Measurements from ENCODE around the gene TBC1D8. TPM values are rescaled to one million over a fixed set of nuclear protein-coding genes. Genes with fewer than 3 reads are reported as not detected.
"Not testable (repeated sequence)": the region's sequence is repeated elsewhere in the genome, so short reads cannot be mapped to it uniquely, and the experiment has no call there.

Gene TBC1D8
- total RNA-seq, 2 donors from 2014 or later, result 63.8 to 111 TPM

- ATAC-seq (no peak), DNase-seq (no peak)
- H3K9me3 ChIP-seq, result no peaks in the 10 kb centered on the region
- H3K4me1 ChIP-seq, result peaks cover 5% of the 10 kb centered on the region
- intact Hi-C loops (cut with DNase I), result no loop called here
- H3K36me3 ChIP-seq (replicated peaks in 1 of 2; ENCODE audit: insufficient read depth in 1 of 2, low read depth in 2 of 2), result peaks cover 0 to 16% of the 10 kb centered on the region in 2 donors
- H3K4me3 ChIP-seq, result no peak overlapping the region
- no peaks in the 10 kb centered on the region for H3K27me3 ChIP-seq
- TF ChIP-seq CTCF (IDR thresholded peaks at IDR 0.05), result no peak
- no peak for TF ChIP-seq POLR2A (IDR thresholded peaks at IDR 0.05)
- 91 to 94% methylated on average over 5 of the region's 5 CpGs for WGBS, 2 donors
- H3K27ac ChIP-seq, result no peak overlapping the region
Measured at GRCh38 chr2:101057051-101057933, 93.9 kb downstream of the TBC1D8 start.

GRCh38 chr2:101053117-101053516, 98.1 kb downstream of the TBC1D8 start:
- intact Hi-C loops (cut with DNase I), result no loop called here
- no peak for ATAC-seq

GRCh38 chr2:101052147-101052546, 99.0 kb downstream of the TBC1D8 start:
- 86 to 95% methylated on average over 5 of the region's 5 CpGs for WGBS, 2 donors
- TF ChIP-seq CTCF (IDR thresholded peaks at IDR 0.05) (no peak), POLR2A (IDR thresholded peaks at IDR 0.05) (no peak)
- intact Hi-C loops (cut with DNase I), result no loop called here

More at GRCh38 chr2:101053117-101053516, 98.1 kb downstream of the TBC1D8 start:
- WGBS, 2 donors, result 68 to 77% methylated on average over 3 of the region's 3 CpGs
- Histone ChIP-seq H3K27me3 (no peaks in the 10 kb centered on the region), H3K36me3 (replicated peaks in 1 of 2; ENCODE audit: insufficient read depth in 1 of 2, low read depth in 2 of 2) (peaks cover 0 to 20% of the 10 kb centered on the region in 2 donors), H3K4me1 (peaks cover 5% of the 10 kb centered on the region), H3K9me3 (no peaks in the 10 kb centered on the region), H3K27ac (no peak overlapping the region), H3K4me3 (no peak overlapping the region)
- no peak for DNase-seq
- TF ChIP-seq POLR2A (IDR thresholded peaks at IDR 0.05) (no peak), CTCF (IDR thresholded peaks at IDR 0.05) (no peak)

GRCh38 chr2:101050886-101051285, 100.3 kb downstream of the TBC1D8 start:
- ATAC-seq; H3K27me3 ChIP-seq; H3K9me3 ChIP-seq; H3K27ac ChIP-seq; H3K4me3 ChIP-seq; DNase-seq; intact Hi-C loops (cut with DNase I): not testable (repeated sequence)
- WGBS, 2 donors, result 96 to 99% methylated on average over 6 of the region's 6 CpGs
- peaks cover 0 to 14% of the 10 kb centered on the region in 2 donors for H3K36me3 ChIP-seq (replicated peaks in 1 of 2; ENCODE audit: insufficient read depth in 1 of 2, low read depth in 2 of 2)
- peaks cover 17% of the 10 kb centered on the region for H3K4me1 ChIP-seq

More at GRCh38 chr2:101052147-101052546, 99.0 kb downstream of the TBC1D8 start:
- H3K4me3 ChIP-seq, result no peak overlapping the region
- no peaks in the 10 kb centered on the region for H3K9me3 ChIP-seq
- no peaks in the 10 kb centered on the region for H3K27me3 ChIP-seq
- peaks cover 14% of the 10 kb centered on the region for H3K4me1 ChIP-seq
- DNase-seq (peak in 1 of 4 donors; percentile 3), ATAC-seq (no peak)
- peaks cover 0 to 18% of the 10 kb centered on the region in 2 donors for H3K36me3 ChIP-seq (replicated peaks in 1 of 2; ENCODE audit: insufficient read depth in 1 of 2, low read depth in 2 of 2)
- no peak overlapping the region for H3K27ac ChIP-seq

GRCh38 chr2:101048756-101049155, 102.4 kb downstream of the TBC1D8 start:
- ATAC-seq, result no peak
- Histone ChIP-seq H3K4me3 (no peak overlapping the region), H3K36me3 (replicated peaks in 1 of 2; ENCODE audit: insufficient read depth in 1 of 2, low read depth in 2 of 2) (peaks cover 0 to 11% of the 10 kb centered on the region in 2 donors), H3K27ac (no peak overlapping the region), H3K9me3 (no peaks in the 10 kb centered on the region), H3K27me3 (no peaks in the 10 kb centered on the region), H3K4me1 (peaks cover 12% of the 10 kb centered on the region)
- 95 to 97% methylated on average over 3 of the region's 3 CpGs for WGBS, 2 donors
- intact Hi-C loops (cut with DNase I), result no loop called here
- TF ChIP-seq CTCF (IDR thresholded peaks at IDR 0.05) (no peak), POLR2A (IDR thresholded peaks at IDR 0.05) (no peak)
- no peak for DNase-seq

Measured in body of pancreas (tissue), 4 donors.